Measurements from ENCODE around the gene MAMSTR. TPM values are rescaled to one million over a fixed set of nuclear protein-coding genes. Genes with fewer than 3 reads are reported as not detected.

MAMSTR gene
- total and polyA plus RNA-seq, 10 of the 15 experiments (the other 5 are each of a cell fraction or from before 2014, with no cell fraction given), result 0.04 to 0.73 (median 0.31) TPM; not detected in 1

DNA sequence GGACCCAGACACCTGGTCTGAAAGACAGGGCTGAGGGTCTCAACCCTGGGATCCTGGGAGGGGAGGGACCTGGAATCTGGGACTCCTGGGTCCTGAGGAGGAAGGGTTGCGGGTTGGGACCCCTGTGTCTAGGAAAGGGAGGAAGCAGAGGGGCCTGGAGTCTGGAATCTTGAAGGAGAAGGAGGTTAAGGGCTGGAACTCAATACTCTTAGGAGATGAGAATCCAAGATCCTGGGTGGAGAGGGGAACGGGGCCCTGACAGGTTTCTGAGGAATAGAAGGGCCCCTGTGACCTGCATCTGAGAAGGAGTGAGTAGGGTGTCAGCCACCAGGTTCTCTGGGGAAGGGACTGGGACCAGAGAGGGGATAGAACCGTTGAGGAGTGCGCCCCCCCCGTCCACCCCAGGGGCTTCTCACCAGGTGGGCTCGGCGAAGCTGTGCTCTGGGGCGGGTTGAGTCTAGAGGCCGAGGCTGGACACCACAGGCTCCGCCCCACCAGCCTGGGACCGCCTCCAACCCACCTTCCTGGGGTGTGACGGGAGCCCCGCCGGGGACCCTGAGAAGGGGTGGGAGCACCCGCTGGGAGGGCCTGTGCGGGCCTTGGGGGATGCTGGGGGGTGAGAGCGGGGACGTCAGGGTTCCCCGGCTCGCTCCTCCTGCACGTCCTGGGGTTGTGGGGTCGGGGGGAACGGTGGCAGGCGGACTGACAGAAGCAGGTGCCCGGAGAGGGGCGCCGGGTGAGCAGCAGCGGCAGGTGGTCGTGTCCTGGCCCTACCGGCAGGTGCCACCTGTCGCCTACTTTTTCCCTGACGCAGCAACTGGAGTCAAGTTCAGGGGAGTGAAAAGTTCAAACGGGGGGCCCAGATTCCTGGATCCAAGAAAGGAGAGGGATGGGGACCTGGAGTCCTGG, at the start of gene MAMSTR (continued):
- TF ChIP-seq NR2C2 (IDR thresholded peaks at IDR 0.05; ENCODE audit: borderline replicate concordance, control insufficient read depth, insufficient read length, low read depth), result no peak
- TF ChIP-seq, protein P1, sequence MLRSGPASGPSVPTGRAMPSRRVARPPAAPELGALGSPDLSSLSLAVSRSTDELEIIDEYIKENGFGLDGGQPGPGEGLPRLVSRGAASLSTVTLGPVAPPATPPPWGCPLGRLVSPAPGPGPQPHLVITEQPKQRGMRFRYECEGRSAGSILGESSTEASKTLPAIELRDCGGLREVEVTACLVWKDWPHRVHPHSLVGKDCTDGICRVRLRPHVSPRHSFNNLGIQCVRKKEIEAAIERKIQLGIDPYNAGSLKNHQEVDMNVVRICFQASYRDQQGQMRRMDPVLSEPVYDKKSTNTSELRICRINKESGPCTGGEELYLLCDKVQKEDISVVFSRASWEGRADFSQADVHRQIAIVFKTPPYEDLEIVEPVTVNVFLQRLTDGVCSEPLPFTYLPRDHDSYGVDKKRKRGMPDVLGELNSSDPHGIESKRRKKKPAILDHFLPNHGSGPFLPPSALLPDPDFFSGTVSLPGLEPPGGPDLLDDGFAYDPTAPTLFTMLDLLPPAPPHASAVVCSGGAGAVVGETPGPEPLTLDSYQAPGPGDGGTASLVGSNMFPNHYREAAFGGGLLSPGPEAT (IDR thresholded peaks at IDR 0.05; ENCODE audit: low read depth), result no peak
- TF ChIP-seq PKNOX1 (IDR thresholded peaks at IDR 0.05), result no peak
- TF ChIP-seq FOS (IDR thresholded peaks at IDR 0.05; ENCODE audit: borderline replicate concordance, extremely low read depth, insufficient read length), result no peak
- TF ChIP-seq CEBPZ (IDR thresholded peaks at IDR 0.05; ENCODE audit: low read depth, low read length), result no peak
- no peak for TF ChIP-seq CEBPB (IDR thresholded peaks at IDR 0.05; ENCODE audit: borderline replicate concordance in 1 of 2, low read depth in 2 of 2, low read length in 2 of 2)
- no peak for TF ChIP-seq ZNF622 (IDR thresholded peaks at IDR 0.05)
- TF ChIP-seq SREBF2 (IDR thresholded peaks at IDR 0.05; ENCODE audit: low read length), result no peak
- TF ChIP-seq HSF1 (IDR thresholded peaks at IDR 0.05; ENCODE audit: low read depth, low read length), result no peak
